ENCODE measurements around the gene MPRIP. TPM values are rescaled to one million over a fixed set of nuclear protein-coding genes. Genes with fewer than 3 reads are reported as not detected.

MPRIP gene
- total and polyA plus RNA-seq, 2 of the 13 experiments (the other 11 are each of a cell fraction or from before 2014, with no cell fraction given), result 50.2 to 52.4 TPM

DNA sequence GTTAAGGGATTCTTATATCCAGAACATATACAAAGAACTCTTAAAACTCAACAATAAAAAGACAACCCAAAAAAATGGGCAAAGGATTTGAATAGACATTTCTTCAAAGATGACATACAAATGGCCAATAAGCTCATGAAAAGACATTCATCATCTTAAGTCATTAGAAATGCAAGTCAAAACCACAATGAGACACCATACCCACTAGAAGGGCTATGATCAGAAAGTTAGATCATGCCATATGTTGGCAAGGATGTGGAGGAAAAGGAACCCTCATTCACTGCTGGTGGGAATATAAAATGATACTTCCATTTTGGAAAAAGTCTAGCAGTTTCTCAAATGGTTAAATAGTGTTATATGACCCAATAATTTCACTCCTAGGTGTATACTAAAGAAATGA, 154.5 kb downstream of the MPRIP start (continued):
- TF ChIP-seq, protein P1, sequence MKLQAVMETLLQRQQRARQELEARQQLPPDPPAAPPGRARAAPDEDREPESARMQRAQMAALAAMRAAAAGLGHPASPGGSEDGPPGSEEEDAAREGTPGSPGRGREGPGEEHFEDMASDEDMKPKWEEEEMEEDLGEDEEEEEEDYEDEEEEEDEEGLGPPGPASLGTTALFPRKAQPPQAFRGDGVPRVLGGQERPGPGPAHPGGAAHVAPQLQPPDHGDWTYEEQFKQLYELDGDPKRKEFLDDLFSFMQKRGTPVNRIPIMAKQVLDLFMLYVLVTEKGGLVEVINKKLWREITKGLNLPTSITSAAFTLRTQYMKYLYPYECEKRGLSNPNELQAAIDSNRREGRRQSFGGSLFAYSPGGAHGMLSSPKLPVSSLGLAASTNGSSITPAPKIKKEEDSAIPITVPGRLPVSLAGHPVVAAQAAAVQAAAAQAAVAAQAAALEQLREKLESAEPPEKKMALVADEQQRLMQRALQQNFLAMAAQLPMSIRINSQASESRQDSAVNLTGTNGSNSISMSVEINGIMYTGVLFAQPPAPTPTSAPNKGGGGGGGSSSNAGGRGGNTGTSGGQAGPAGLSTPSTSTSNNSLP (IDR thresholded peaks at IDR 0.05; ENCODE audit: low read depth, low read length), result no peak
- TF ChIP-seq, protein P2, sequence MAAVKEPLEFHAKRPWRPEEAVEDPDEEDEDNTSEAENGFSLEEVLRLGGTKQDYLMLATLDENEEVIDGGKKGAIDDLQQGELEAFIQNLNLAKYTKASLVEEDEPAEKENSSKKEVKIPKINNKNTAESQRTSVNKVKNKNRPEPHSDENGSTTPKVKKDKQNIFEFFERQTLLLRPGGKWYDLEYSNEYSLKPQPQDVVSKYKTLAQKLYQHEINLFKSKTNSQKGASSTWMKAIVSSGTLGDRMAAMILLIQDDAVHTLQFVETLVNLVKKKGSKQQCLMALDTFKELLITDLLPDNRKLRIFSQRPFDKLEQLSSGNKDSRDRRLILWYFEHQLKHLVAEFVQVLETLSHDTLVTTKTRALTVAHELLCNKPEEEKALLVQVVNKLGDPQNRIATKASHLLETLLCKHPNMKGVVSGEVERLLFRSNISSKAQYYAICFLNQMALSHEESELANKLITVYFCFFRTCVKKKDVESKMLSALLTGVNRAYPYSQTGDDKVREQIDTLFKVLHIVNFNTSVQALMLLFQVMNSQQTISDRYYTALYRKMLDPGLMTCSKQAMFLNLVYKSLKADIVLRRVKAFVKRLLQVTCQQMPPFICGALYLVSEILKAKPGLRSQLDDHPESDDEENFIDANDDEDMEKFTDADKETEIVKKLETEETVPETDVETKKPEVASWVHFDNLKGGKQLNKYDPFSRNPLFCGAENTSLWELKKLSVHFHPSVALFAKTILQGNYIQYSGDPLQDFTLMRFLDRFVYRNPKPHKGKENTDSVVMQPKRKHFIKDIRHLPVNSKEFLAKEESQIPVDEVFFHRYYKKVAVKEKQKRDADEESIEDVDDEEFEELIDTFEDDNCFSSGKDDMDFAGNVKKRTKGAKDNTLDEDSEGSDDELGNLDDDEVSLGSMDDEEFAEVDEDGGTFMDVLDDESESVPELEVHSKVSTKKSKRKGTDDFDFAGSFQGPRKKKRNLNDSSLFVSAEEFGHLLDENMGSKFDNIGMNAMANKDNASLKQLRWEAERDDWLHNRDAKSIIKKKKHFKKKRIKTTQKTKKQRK (IDR thresholded peaks at IDR 0.05; ENCODE audit: low read length), result no peak
- no peak for TF ChIP-seq DR1 (CRISPR knock-in tag; IDR thresholded peaks at IDR 0.05)

DNA sequence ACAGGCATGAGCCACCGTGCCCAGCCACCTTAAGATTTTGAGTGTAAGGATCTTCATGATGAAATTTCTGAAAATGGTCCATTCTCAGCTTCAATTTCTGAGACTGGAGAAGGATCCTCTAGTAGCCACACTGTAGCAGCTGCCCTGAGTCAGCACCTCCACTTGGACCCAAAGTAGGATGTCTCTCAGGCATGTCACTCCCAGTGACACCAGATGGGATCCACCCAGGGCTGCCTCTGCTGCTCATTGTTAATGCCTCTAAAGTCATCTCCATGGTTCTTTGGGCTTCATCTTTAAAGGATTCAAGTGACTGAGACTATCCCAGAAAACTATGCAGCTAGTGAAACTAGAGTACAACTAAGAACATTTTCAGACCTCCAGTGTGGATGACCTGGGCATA, 156.0 kb downstream of the MPRIP start:
- peaks cover 12 to 20% of the 10 kb centered on the region in 2 experiments; a peak in 4 of 5 replicates for H3K36me3 ChIP-seq (replicated peaks in 1 of 2; ENCODE audit: control insufficient read depth in 1 of 2, insufficient read depth in 2 of 2, low read length in 2 of 2)
- ChIA-PET CTCF (ENCODE audit: low intra/inter-chr PET ratio, low total read pairs) (no interaction called here), POLR2A (no interaction called here)
- H3K9ac ChIP-seq (ENCODE audit: insufficient read depth, low read depth, low read length), result no peak overlapping the region
- DNase-seq (ENCODE audit: low spot score) (no peak), FAIRE-seq (no peak), ATAC-seq (no peak)
- H3K4me3 ChIP-seq (replicated peaks in 1 of 3; ENCODE audit: insufficient read depth in 1 of 3, low read depth in 2 of 3, low read length in 3 of 3), result no peak overlapping the region
- H4K20me1 ChIP-seq (ENCODE audit: insufficient read depth, low read length), result no peaks in the 10 kb centered on the region
- H3K4me2 ChIP-seq (ENCODE audit: low read depth, low read length), result no peak overlapping the region
- TF ChIP-seq, protein P3, sequence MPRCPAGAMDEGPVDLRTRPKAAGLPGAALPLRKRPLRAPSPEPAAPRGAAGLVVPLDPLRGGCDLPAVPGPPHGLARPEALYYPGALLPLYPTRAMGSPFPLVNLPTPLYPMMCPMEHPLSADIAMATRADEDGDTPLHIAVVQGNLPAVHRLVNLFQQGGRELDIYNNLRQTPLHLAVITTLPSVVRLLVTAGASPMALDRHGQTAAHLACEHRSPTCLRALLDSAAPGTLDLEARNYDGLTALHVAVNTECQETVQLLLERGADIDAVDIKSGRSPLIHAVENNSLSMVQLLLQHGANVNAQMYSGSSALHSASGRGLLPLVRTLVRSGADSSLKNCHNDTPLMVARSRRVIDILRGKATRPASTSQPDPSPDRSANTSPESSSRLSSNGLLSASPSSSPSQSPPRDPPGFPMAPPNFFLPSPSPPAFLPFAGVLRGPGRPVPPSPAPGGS (CRISPR knock-in tag; IDR thresholded peaks at IDR 0.05), result no peak
- H3K27ac ChIP-seq (ENCODE audit: extremely low read length, insufficient read depth, low read length), result no peak overlapping the region
- 0 out of 2 replicates have a peak, but pooled peaks cover under 1% of the 10 kb centered on the region for H3K4me1 ChIP-seq (ENCODE audit: insufficient read depth, low read length)
- WGBS (ENCODE audit: low lambda C conversion rate), result 100% methylated on average over 1 of the region's 1 CpG
- peaks cover 3% of the 10 kb centered on the region for H3K79me2 ChIP-seq (ENCODE audit: insufficient read depth, low read length)
- H2AFZ ChIP-seq (ENCODE audit: low read length), result no peak overlapping the region
- in situ Hi-C loops (cut with HindIII; ENCODE audit: extremely low pct_ligation_motif_present, low pct_unique_long_range_greater_than_20kb) (no loop called here), intact Hi-C loops (cut with micrococcal nuclease; ENCODE audit: unreplicated experiment) (no loop called here)
- no peaks in the 10 kb centered on the region for H3K9me3 ChIP-seq (ENCODE audit: low read length)
- H3K27me3 ChIP-seq (ENCODE audit: control insufficient read depth in 1 of 2, insufficient read depth in 2 of 2, low read length in 2 of 2), result no peaks in the 10 kb centered on the region
- no TSS peak for BruUV-seq (replicated peaks)
